Measurements from ENCODE around the gene WDR5. TPM values are rescaled to one million over a fixed set of nuclear protein-coding genes. Genes with fewer than 3 reads are reported as not detected.

The WDR5 gene
- total and polyA plus RNA-seq, 7 donors, result 10.8 to 33.6 (median 15.0) TPM

DNA sequence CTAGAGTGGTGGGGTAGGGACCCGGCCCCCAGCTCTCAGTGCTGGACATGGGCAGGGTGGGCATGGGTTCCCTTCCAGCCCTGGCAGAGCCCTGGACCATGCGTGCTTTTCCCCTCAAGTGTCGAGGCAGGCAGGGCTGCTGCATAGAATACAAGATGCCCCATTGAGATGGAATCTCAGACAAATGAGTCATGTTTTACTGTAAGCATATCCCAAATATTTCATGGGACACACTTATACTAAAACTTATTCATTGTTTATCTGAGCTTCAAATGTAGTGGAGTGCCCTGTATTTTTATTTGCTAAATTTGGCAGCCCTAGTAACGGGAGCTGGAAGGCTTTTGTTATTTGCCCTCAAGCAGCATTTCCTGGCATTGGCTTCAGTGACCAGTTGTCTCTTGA lies 31.6 kb downstream of the WDR5 start:
- DNase-seq, result no peak
- WGBS, 2 donors, result 75 to 83% methylated on average over 4 of the region's 4 CpGs
- Histone ChIP-seq H3K27me3 (no peaks in the 10 kb centered on the region), H3K9me3 (no peaks in the 10 kb centered on the region), H3K4me3 (no peak overlapping the region), H3K4me1 (peaks cover 0 to 30% (median 18%) of the 10 kb centered on the region in 4 donors), H3K27ac (peak overlapping the region in 3 of 4 donors; percentile 46 to 76 (median 66)), H3K36me3 (no peaks in the 10 kb centered on the region)
- intact Hi-C loops (cut with DNase I), result loop anchor here (5.0 kb wide), 1 partner anchor 495 kb away; no protein-coding TSS in a partner anchor
- TF ChIP-seq, protein P1, sequence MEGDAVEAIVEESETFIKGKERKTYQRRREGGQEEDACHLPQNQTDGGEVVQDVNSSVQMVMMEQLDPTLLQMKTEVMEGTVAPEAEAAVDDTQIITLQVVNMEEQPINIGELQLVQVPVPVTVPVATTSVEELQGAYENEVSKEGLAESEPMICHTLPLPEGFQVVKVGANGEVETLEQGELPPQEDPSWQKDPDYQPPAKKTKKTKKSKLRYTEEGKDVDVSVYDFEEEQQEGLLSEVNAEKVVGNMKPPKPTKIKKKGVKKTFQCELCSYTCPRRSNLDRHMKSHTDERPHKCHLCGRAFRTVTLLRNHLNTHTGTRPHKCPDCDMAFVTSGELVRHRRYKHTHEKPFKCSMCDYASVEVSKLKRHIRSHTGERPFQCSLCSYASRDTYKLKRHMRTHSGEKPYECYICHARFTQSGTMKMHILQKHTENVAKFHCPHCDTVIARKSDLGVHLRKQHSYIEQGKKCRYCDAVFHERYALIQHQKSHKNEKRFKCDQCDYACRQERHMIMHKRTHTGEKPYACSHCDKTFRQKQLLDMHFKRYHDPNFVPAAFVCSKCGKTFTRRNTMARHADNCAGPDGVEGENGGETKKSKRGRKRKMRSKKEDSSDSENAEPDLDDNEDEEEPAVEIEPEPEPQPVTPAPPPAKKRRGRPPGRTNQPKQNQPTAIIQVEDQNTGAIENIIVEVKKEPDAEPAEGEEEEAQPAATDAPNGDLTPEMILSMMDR (IDR thresholded peaks at IDR 0.05), result no peak
- peak in 2 of 4 donors; percentile 21 to 45 for TF ChIP-seq EP300 (IDR thresholded peaks at IDR 0.05)
- peak in 3 of 4 donors; percentile 53 to 66 (median 59) for TF ChIP-seq POLR2AphosphoS5 (IDR thresholded peaks at IDR 0.05)

DNA sequence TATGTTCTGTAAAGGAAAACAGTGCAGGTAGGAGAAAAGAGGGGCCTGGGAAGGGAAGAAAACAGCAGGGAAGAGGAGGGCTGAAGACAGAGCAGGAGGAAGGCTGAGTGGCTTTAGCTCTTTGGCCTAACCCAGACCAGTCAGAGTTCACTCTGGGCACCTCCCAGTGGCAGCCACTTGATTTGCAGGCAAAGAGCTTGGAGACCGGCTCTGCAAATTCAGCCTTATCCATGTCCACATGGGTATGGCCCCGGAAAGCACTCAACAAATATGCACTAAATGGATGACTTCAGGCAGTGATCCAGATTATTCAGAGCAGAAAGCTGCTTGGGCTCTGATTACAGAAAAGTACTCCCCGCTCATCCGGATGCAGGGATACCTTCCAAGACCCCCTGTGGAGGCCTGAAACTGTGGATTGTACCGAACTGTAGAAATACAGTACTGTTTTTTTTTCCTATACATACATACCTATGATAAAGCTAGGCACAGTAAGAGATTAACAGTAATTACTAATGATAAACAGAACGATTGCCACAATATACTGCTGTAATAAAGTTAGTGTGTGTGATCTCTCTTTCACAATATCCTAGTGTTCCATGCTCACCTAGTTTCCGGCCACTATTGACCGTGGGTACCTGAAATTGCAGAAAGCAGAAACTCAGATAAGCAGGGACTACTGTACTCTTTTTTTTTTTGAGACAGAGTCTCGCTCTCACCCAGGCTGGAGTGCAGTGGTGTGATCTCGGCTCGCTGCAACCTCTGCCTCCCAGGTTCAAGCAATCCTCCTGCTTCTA lies 33.1 kb downstream of the WDR5 start:
- TF ChIP-seq POLR2A (IDR thresholded peaks at IDR 0.05) (no peak), POLR2AphosphoS5 (IDR thresholded peaks at IDR 0.05) (no peak), EP300 (IDR thresholded peaks at IDR 0.05) (no peak)
- TF ChIP-seq, protein P1 (IDR thresholded peaks at IDR 0.05), result no peak
- intact Hi-C loops (cut with DNase I), result loop anchor here (5.0 kb wide), 1 partner anchor 493 kb away; no protein-coding TSS in a partner anchor

DNA sequence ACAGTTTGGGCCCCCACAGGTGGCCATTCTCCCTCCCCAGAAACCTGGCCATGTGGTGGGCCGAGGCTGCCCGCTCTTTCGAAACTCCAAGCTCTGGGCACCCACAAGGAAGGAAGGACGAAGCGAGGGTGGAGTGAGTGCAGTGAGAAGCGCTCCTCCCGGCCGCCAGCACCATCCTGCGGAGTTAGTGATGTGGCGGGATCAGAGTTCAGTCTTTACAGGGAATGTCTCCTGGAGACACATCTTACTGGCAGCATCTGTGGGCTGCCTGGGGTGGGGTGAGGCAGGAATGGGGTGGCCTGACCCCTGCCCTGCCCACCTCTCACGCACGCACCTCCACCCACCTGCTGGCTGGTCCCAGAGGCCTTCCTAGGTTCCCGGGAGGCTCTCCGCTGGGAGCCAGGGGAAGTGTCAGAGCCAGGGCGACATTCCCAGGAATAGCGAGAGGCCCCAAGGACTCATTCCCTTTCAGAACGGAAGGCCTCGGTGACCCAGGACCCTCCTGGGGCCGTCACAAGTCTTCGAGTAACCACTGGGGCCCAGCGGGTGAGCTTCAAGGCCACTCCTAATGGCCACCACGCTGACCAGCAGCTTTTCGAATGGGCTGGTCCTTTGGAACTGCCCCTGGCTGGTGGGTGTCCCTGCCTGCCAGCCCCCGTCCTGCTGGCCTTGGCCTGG lies 34.0 kb downstream of the WDR5 start:
- H3K4me1 ChIP-seq, result peaks cover 0 to 24% (median 17%) of the 10 kb centered on the region in 4 donors
- no peak overlapping the region for H3K27ac ChIP-seq
- no peak for DNase-seq
- intact Hi-C loops (cut with DNase I), result loop anchor here (1.0 to 5.0 kb wide), 4 partner anchors 156 to 492 kb away; partner anchors contain the start of gene RXRA
- H3K36me3 ChIP-seq, result no peaks in the 10 kb centered on the region
- H3K4me3 ChIP-seq, result no peak overlapping the region
- H3K27me3 ChIP-seq, result peaks cover 0 to 15% (median under 1%) of the 10 kb centered on the region in 3 donors
- TF ChIP-seq EP300 (IDR thresholded peaks at IDR 0.05) (no peak), POLR2A (IDR thresholded peaks at IDR 0.05) (no peak), POLR2AphosphoS5 (IDR thresholded peaks at IDR 0.05) (no peak)
- TF ChIP-seq, protein P1 (IDR thresholded peaks at IDR 0.05), result no peak
- WGBS, 2 donors, result 26 to 70% methylated on average over 24 of the region's 24 CpGs
- no peaks in the 10 kb centered on the region for H3K9me3 ChIP-seq

More for the DNA sequence above, 33.1 kb downstream of the WDR5 start:
- no peaks in the 10 kb centered on the region for H3K9me3 ChIP-seq
- no peaks in the 10 kb centered on the region for H3K36me3 ChIP-seq
- H3K4me1 ChIP-seq, result peaks cover 0 to 20% (median 17%) of the 10 kb centered on the region in 4 donors
- 54 to 89% methylated on average over 11 of the region's 11 CpGs for WGBS, 2 donors
- no peak overlapping the region for H3K27ac ChIP-seq
- H3K4me3 ChIP-seq, result no peak overlapping the region
- peaks cover 0 to 6% (median 0%) of the 10 kb centered on the region in 3 donors for H3K27me3 ChIP-seq
- no peak for DNase-seq

DNA sequence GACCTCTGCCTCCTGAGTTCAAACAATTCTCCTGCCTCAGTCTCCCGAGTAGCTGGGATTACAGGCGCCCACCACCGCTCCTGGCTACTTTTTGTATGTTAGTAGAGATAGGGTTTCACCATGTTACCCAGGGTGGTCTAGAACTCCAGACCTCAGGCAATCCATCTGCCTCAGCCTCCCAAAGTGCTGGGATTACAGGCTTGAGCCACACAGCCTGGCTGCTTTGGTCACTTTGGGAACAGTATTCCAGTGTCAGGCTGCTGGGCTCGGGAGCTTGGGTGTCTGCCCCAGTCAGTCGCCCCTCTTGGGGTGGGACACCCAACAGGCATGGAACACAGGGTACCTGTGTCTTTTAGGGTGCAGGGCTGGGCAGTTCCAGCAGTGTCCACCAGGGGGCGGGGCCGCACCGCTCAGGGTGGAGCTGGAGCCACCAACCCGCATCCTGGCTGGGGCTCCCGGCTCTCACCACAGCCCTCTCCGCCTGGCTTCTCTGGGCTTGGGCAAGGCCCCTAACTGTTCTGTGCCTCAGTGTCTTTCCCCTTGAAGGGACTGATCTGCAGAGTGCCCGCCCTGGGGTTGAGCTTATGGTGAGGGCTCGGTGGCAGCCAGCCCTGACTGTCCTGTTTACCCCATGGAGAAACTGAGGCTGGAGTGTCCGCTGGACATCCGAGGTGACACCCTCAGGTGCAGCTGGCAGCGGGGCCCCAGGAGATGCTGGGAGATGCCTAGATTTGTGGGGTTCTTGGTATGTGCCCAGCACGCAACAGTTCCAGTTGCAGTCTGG lies 34.8 kb downstream of the WDR5 start:
- TF ChIP-seq, protein P1 (IDR thresholded peaks at IDR 0.05), result no peak
- TF ChIP-seq POLR2A (IDR thresholded peaks at IDR 0.05), result no peak
- TF ChIP-seq EP300 (IDR thresholded peaks at IDR 0.05), result no peak
- TF ChIP-seq POLR2AphosphoS5 (IDR thresholded peaks at IDR 0.05), result no peak
- peaks cover 0 to 33% (median 24%) of the 10 kb centered on the region in 4 donors for H3K4me1 ChIP-seq
- no peak for DNase-seq
- intact Hi-C loops (cut with DNase I), result loop anchor here (1.0 to 5.0 kb wide), 3 partner anchors 156 to 273 kb away; partner anchors contain the start of gene RXRA
- peaks cover 5 to 24% (median 9%) of the 10 kb centered on the region in 3 donors for H3K27me3 ChIP-seq
- H3K4me3 ChIP-seq, result no peak overlapping the region
- WGBS, 2 donors, result 23 to 35% methylated on average over 17 of the region's 17 CpGs
- no peak overlapping the region for H3K27ac ChIP-seq
- H3K9me3 ChIP-seq, result no peaks in the 10 kb centered on the region
- H3K36me3 ChIP-seq, result no peaks in the 10 kb centered on the region
